ENCODE results near the gene CDS2. TPM values are rescaled to one million over a fixed set of nuclear protein-coding genes. Genes with fewer than 3 reads are reported as not detected.

CDS2 gene
- total and polyA plus RNA-seq, 2 of the 13 experiments (the other 11 are each of a cell fraction or from before 2014, with no cell fraction given) = 81.3 to 153 TPM

GRCh38 chr20:5078399-5078958, 48.3 kb upstream of the CDS2 start (continued):
- TF ChIP-seq ZNF687 (CRISPR knock-in tag; IDR thresholded peaks at IDR 0.05) = peak; percentile 49; the same call in 1 of the 2 replicates
- no peak for TF ChIP-seq PRDM4 (CRISPR knock-in tag; IDR thresholded peaks at IDR 0.05; ENCODE audit: borderline replicate concordance)
- TF ChIP-seq SRY (CRISPR knock-in tag; IDR thresholded peaks at IDR 0.05) = no peak
- TF ChIP-seq IRX3 (CRISPR knock-in tag; IDR thresholded peaks at IDR 0.05; ENCODE audit: borderline replicate concordance, low read depth) = no peak
- peak; percentile 36; the same call in 1 of the 2 replicates for TF ChIP-seq ZNF644 (CRISPR knock-in tag; IDR thresholded peaks at IDR 0.05; ENCODE audit: low read depth)
- TF ChIP-seq HMG20A (CRISPR knock-in tag; IDR thresholded peaks at IDR 0.05; ENCODE audit: borderline replicate concordance) = no peak
- no peak for TF ChIP-seq ZNF205 (CRISPR knock-in tag; IDR thresholded peaks at IDR 0.05)
- peak; percentile 98 for TF ChIP-seq IRF1 (CRISPR knock-in tag; IDR thresholded peaks at IDR 0.05; ENCODE audit: low read depth)
- 0 out of 2 replicates have a peak, but pooled peaks have one; percentile 22 for TF ChIP-seq SPEN (CRISPR knock-in tag; IDR thresholded peaks at IDR 0.05; ENCODE audit: low read depth)
- no peak for TF ChIP-seq ETV6 (CRISPR knock-in tag; conservative IDR thresholded peaks at IDR 0.05)
- TF ChIP-seq SRF (IDR thresholded peaks at IDR 0.05; ENCODE audit: low read depth, low read length) = no peak
- TF ChIP-seq ZNF296 (CRISPR knock-in tag; conservative IDR thresholded peaks at IDR 0.05) = no peak
- no peak for TF ChIP-seq KDM4B (CRISPR knock-in tag; IDR thresholded peaks at IDR 0.05)
- TF ChIP-seq BCLAF1 (IDR thresholded peaks at IDR 0.05) = no peak
- no peak for TF ChIP-seq ZNF564 (CRISPR knock-in tag; IDR thresholded peaks at IDR 0.05)
- TF ChIP-seq SIN3A (IDR thresholded peaks at IDR 0.05; ENCODE audit: borderline replicate concordance, low read depth, low read length) = no peak
- TF ChIP-seq IRF9 (CRISPR knock-in tag; IDR thresholded peaks at IDR 0.05; ENCODE audit: borderline replicate concordance) = 0 out of 2 replicates have a peak, but pooled peaks have one; percentile 40
- TF ChIP-seq ZNF747 (CRISPR knock-in tag; IDR thresholded peaks at IDR 0.05; ENCODE audit: borderline replicate concordance) = no peak
- no peak for TF ChIP-seq CEBPB (IDR thresholded peaks at IDR 0.05; ENCODE audit: borderline replicate concordance, low read depth, low read length)

Measured in HepG2 (cell line).